GM12864 (cell line): ENCODE measurements around the gene FRMD4A.
"Not testable (repeated sequence)": the region's sequence is repeated elsewhere in the genome, so short reads cannot be mapped to it uniquely, and the experiment has no call there.

Experiments used
- DNase-seq: peaks from one replicate; pipeline ENCODE4 v3.0.0-alpha.2; 2011; ENCODE audit warnings: low read depth
- H3K4me3 ChIP-seq: 2 replicates; pipeline ENCODE4 v1.5.1; 2011; ENCODE audit warnings: mild to moderate bottlenecking, low read depth, low read length, control low read depth
- CTCF ChIP-seq: IDR thresholded peaks from 2 replicates; pipeline ENCODE4 v1.5.1; 2011; ENCODE audit warnings: low read depth, mild to moderate bottlenecking, moderate library complexity, low read length, control low read depth, inconsistent platforms; ENCODE audit errors: missing control alignments

The FRMD4A gene

GRCh38 chr10:13959443-13960359 lies 371.0 kb downstream of the FRMD4A start:
- no peak for DNase-seq
- H3K4me3 ChIP-seq: no peak overlapping the region
- TF ChIP-seq CTCF: no peak

GRCh38 chr10:13957856-13958255 lies 372.9 kb downstream of the FRMD4A start:
- TF ChIP-seq CTCF: no peak
- H3K4me3 ChIP-seq: no peak overlapping the region
- no peak for DNase-seq

- no peak for DNase-seq
- TF ChIP-seq CTCF: no peak
Measured at GRCh38 chr10:13956826-13957225, 373.9 kb downstream of the FRMD4A start.

GRCh38 chr10:13955409-13956068 lies 375.2 kb downstream of the FRMD4A start:
- no peak for DNase-seq

More at GRCh38 chr10:13956826-13957225, 373.9 kb downstream of the FRMD4A start:
- no peak overlapping the region for H3K4me3 ChIP-seq

GRCh38 chr10:13954195-13954594 lies 376.5 kb downstream of the FRMD4A start:
- H3K4me3 ChIP-seq, DNase-seq: not testable (repeated sequence)

More at GRCh38 chr10:13955409-13956068, 375.2 kb downstream of the FRMD4A start:
- TF ChIP-seq CTCF: no peak
- no peak overlapping the region for H3K4me3 ChIP-seq

- no peak overlapping the region for H3K4me3 ChIP-seq
- DNase-seq: no peak
- no peak for TF ChIP-seq CTCF
Measured at GRCh38 chr10:13953371-13953770, 377.4 kb downstream of the FRMD4A start.

- TF ChIP-seq CTCF: no peak
- H3K4me3 ChIP-seq: no peak overlapping the region
- DNase-seq: no peak
Measured at GRCh38 chr10:13950543-13950939, 380.2 kb downstream of the FRMD4A start.
